Stimulated activated CD4-positive, alpha-beta T cell treated with anti-CD3 and anti-CD28 coated beads, Interleukin-12 subunit alpha, Interleukin-12 subunit beta, amount 100 ng/mL, for 4 hours (primary cell): ENCODE data around the gene TRIM13.
"Not testable (repeated sequence)": the region's sequence is repeated elsewhere in the genome, so short reads cannot be mapped to it uniquely, and the experiment has no call there.

ENCODE experiments used
- DNase-seq: peaks from one replicate; pipeline ENCODE4 v3.0.0-alpha.2; 2020

TRIM13 gene

GRCh38 chr13:49997955-49998354 is 1.1 kb downstream of the TRIM13 start:
- DNase-seq = no peak

- no peak for DNase-seq
These were observed 2.1 kb downstream of the TRIM13 start for GRCh38 chr13:49998714-49999624.

- DNase-seq = no peak
These were observed 4.4 kb downstream of the TRIM13 start for GRCh38 chr13:50001287-50001686.

DNA sequence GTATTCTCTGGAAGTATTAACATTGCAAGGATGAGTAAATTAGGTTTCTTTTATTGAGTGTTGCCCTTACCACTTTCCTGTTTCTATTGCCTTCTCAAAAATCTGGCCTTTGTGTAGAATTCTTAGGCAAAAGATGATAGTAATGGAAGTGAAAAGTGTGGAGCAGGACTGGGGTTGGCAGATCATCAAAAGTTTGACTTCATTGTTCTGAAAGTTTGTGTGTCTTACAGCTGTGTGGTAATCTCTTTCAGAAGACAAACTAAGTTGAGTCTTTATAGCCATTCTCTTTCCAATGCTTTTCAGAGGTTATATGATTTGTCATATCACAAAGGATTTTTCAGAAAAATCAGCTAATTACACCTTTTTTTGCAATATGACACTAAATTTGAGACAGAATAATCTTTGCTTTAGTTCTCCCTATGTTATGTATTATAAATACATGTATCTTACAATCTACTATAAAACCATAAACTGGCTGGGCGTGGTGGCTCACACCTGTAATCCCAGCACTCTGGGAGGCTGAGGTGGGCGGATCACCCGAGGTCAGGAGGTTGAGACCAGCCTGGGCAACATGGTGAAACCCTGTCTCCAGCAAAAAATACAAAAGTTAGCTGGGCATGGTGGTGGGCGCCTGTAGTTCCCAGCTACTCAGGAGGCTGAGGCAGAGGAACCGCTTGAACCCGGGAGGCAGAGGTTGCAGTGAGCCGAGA is 9.7 kb downstream of the TRIM13 start:
- DNase-seq = no peak

GRCh38 chr13:50011461-50011860 is 14.6 kb downstream of the TRIM13 start:
- no peak for DNase-seq

DNA sequence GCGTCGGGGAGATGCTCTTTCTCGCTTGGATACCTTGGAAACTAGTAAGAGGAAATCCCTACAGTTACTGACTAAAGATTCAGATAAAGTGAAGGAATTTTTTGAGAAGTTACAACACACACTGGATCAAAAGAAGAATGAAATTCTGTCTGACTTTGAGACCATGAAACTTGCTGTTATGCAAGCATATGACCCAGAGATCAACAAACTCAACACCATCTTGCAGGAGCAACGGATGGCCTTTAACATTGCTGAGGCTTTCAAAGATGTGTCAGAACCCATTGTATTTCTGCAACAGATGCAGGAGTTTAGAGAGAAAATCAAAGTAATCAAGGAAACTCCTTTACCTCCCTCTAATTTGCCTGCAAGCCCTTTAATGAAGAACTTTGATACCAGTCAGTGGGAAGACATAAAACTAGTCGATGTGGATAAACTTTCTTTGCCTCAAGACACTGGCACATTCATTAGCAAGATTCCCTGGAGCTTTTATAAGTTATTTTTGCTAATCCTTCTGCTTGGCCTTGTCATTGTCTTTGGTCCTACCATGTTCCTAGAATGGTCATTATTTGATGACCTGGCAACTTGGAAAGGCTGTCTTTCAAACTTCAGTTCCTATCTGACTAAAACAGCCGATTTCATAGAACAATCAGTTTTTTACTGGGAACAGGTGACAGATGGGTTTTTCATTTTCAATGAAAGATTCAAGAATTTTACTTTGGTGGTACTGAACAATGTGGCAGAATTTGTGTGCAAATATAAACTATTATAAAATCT is 15.7 kb downstream of the TRIM13 start:
- DNase-seq = no peak

DNA sequence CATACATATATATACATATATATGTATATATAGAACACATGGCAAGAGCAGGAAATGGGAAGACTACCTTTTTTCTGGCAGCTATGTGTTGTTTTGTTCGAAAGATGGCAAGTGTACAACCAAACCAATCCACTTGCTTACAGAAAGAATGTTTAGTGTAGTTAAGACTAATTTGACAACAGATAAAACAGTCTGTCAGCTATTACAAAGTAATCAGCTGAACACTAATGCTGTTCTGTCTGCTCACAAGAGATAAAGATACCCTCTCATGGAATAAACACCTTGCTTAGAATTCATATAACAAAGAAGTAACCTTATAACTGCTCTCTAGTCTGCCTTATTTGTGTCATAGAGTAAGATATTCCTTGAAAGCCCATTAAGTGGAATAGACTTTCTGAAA is 17.5 kb downstream of the TRIM13 start:
- DNase-seq = no peak

DNA sequence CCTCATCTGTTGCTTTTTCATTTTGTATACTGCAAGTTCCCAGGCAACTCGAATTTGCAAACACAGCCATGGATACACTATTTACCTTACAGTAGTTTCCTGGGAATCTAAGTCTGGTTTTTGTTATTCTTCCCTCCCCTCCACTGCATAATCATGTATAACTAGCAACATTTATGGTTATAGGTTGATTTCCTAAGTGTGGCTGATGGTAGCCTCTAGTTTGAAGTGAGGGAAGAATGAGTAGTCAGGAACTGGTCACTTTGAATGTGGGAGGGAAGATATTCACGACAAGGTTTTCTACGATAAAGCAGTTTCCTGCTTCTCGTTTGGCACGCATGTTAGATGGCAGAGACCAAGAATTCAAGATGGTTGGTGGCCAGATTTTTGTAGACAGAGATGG is 18.4 kb downstream of the TRIM13 start, which contains the start of gene KCNRG:
TSS of gene KCNRG (plus strand) at position 187 of the 400 bp plus-strand sequence. CDS start at position 237, 50 bp downstream.
- no peak for DNase-seq

DNA sequence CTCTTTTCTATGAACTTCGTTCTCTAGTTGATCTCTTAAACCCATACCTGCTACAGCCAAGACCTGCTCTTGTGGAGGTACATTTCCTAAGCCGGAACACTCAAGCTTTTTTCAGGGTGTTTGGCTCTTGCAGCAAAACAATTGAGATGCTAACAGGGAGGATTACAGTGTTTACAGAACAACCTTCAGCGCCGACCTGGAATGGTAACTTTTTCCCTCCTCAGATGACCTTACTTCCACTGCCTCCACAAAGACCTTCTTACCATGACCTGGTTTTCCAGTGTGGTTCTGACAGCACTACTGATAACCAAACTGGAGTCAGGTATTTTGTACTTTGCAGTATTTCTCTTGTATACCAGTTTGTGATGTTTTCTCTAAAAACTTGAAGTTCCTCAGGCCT is 18.9 kb downstream of the TRIM13 start:
- no peak for DNase-seq

- no peak for DNase-seq
These were observed 19.6 kb downstream of the TRIM13 start for GRCh38 chr13:50016444-50016843.

DNA sequence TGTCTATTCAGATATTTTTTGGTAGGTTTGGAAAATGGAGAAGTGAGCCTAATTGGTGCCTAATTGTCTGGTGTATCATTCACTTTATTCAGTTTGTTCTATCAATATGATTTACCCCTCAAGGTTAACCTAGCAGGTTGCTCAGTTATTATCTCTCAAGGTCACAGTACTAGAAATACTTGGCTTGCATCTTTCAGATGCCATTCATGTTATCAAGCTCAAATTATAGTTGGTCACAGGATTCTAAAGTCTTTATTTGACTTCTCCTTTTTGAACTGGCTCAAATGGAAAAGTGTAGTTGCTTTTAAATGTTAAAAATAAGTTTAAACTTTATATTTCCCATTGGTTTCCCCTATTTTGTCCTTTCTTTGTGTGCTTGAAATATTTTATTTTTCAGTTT is 21.0 kb downstream of the TRIM13 start:
- DNase-seq = no peak

- no peak for DNase-seq
These were observed 28.6 kb downstream of the TRIM13 start for GRCh38 chr13:50025436-50025835.

GRCh38 chr13:50026788-50027473 is 30.1 kb downstream of the TRIM13 start:
- no peak for DNase-seq

DNA sequence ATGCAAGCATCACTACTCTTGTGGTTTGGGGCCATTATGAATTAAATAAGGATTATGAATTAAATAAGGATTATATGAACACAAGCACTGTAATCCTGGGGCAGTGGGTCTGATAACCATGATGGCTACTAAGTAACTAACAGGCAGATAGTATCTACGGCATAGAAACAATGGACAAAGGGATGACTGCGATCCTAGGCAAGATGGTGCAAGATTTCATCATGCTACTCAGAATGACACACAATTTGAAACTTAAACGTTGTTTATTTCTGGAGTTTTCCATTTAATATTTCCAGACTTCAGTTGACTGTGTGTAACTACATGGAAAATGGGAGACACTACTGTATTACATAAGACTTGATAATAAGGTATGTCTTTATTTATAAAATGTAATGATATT is 33.5 kb downstream of the TRIM13 start:
- no peak for DNase-seq

- no peak for DNase-seq
These were observed 36.9 kb downstream of the TRIM13 start for GRCh38 chr13:50033725-50034124.

- DNase-seq = no peak
These were observed 40.9 kb downstream of the TRIM13 start for GRCh38 chr13:50037788-50038187.

DNA sequence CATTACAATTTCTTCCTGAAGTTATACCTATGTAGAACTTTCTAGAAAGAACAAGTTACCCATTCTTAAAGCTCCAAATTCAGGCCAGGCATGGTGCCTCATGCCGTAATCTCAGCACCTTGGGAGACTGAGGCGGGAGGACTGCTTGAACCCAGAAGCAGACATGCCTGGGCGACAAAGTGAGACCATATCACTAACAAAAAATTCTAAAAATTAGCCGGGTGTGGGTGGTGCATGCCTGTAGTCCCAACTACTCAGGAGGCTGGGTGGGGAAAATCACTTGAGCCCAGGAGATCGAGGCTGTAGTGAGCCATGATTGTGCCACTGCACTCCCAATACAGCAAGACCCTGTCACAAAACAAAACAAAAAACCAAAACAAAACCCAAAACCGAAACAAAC is 41.4 kb downstream of the TRIM13 start:
- DNase-seq = no peak

DNA sequence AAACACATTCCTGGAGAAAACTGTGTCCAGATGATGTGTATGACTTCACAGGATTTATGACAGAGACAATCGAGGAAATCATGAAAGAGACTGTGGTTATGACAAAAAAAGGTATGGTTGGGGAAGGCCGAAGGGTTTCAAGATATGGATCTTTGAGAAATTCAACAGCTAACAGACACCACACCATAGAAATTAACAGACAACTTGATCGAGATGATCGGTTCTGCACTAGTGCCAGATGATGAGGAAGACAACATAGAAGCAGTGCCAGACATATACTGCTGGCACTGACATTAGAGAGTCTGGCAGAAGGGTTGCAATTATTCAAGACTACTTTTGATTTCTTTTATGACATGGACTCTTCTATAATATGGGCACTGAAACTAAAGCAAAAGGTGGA is 55.6 kb downstream of the TRIM13 start:
- DNase-seq = no peak

GRCh38 chr13:50053844-50054243 is 57.0 kb downstream of the TRIM13 start:
- DNase-seq = no peak

- DNase-seq = no peak
These were observed 58.6 kb downstream of the TRIM13 start for GRCh38 chr13:50055454-50055853.

DNA sequence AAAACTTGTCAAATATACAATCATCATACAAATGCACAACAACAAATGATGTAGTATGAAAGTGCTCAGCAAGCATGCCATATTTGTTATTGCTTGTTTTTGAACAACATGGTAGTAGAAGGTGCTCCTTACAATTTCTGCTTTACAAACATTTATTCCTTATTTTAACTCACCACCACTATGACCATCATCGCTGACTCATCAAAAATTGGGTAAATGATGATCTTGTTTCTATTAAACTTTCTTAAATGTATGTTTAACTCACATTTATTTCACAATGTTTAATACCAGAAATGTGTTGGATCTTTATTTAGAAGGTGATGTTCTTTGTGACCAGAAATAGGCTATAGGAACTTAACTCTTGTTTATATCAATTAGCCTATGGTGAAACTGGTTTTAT is 63.9 kb downstream of the TRIM13 start:
- no peak for DNase-seq

- not testable (repeated sequence) for DNase-seq
These were observed 65.5 kb downstream of the TRIM13 start for GRCh38 chr13:50062336-50062735.

GRCh38 chr13:50065712-50066111 is 68.9 kb downstream of the TRIM13 start:
- no peak for DNase-seq
